Activated naive CD4-positive, alpha-beta T cell treated with anti-CD3 and anti-CD28 coated beads, Interleukin-2, amount 50 U/mL, for 24 hours (primary cell): ENCODE measurements around the gene DOK6.

Experiments used
- H3K27ac Mint-ChIP-seq: one replicate; pipeline ENCODE4 v1.8.0; 2021; ENCODE audit warnings: mild to moderate bottlenecking, mixed read lengths
- H3K27me3 Mint-ChIP-seq: one replicate; pipeline ENCODE4 v1.8.0; 2021; ENCODE audit warnings: mixed read lengths
- H3K36me3 Mint-ChIP-seq: one replicate; pipeline ENCODE4 v1.8.0; 2021; ENCODE audit warnings: mixed read lengths
- H3K4me1 Mint-ChIP-seq: one replicate; pipeline ENCODE4 v1.8.0; 2021; ENCODE audit warnings: mixed read lengths
- H3K4me3 Mint-ChIP-seq: one replicate; pipeline ENCODE4 v1.8.0; 2021; ENCODE audit warnings: mild to moderate bottlenecking, mixed read lengths
- H3K9me3 Mint-ChIP-seq: one replicate; pipeline ENCODE4 v1.8.0; 2021; ENCODE audit warnings: mixed read lengths

DOK6 gene

GRCh38 chr18:69612242-69612641 lies 211.6 kb downstream of the DOK6 start:
- Mint-ChIP-seq H3K4me3 (no peak overlapping the region), H3K27ac (no peak overlapping the region), H3K36me3 (no peaks in the 10 kb centered on the region), H3K27me3 (peaks cover 1% of the 10 kb centered on the region), H3K4me1 (no peaks in the 10 kb centered on the region), H3K9me3 (no peaks in the 10 kb centered on the region)

- H3K9me3 Mint-ChIP-seq, result no peaks in the 10 kb centered on the region
- no peaks in the 10 kb centered on the region for H3K36me3 Mint-ChIP-seq
- H3K27me3 Mint-ChIP-seq, result no peaks in the 10 kb centered on the region
- H3K4me3 Mint-ChIP-seq, result no peak overlapping the region
- no peak overlapping the region for H3K27ac Mint-ChIP-seq
- no peaks in the 10 kb centered on the region for H3K4me1 Mint-ChIP-seq
These were observed 215.4 kb downstream of the DOK6 start for GRCh38 chr18:69616114-69616513.

GRCh38 chr18:69617408-69617807 lies 216.7 kb downstream of the DOK6 start:
- Mint-ChIP-seq H3K9me3 (no peaks in the 10 kb centered on the region), H3K27me3 (no peaks in the 10 kb centered on the region), H3K4me1 (no peaks in the 10 kb centered on the region), H3K27ac (no peak overlapping the region), H3K36me3 (no peaks in the 10 kb centered on the region), H3K4me3 (no peak overlapping the region)

- Mint-ChIP-seq H3K27ac (no peak overlapping the region), H3K4me3 (no peak overlapping the region), H3K9me3 (no peaks in the 10 kb centered on the region), H3K36me3 (no peaks in the 10 kb centered on the region), H3K4me1 (no peaks in the 10 kb centered on the region), H3K27me3 (no peaks in the 10 kb centered on the region)
These were observed 217.2 kb downstream of the DOK6 start for GRCh38 chr18:69617888-69618287.

GRCh38 chr18:69622184-69622583 lies 221.5 kb downstream of the DOK6 start:
- Mint-ChIP-seq H3K4me1 (no peaks in the 10 kb centered on the region), H3K36me3 (no peaks in the 10 kb centered on the region), H3K27ac (no peak overlapping the region), H3K4me3 (no peak overlapping the region), H3K27me3 (no peaks in the 10 kb centered on the region), H3K9me3 (no peaks in the 10 kb centered on the region)

- no peaks in the 10 kb centered on the region for H3K9me3 Mint-ChIP-seq
These were observed 222.3 kb downstream of the DOK6 start for GRCh38 chr18:69622961-69623360.

GRCh38 chr18:69626171-69626570 lies 225.5 kb downstream of the DOK6 start:
- Mint-ChIP-seq H3K4me1 (no peaks in the 10 kb centered on the region), H3K36me3 (no peaks in the 10 kb centered on the region), H3K27me3 (no peaks in the 10 kb centered on the region), H3K9me3 (no peaks in the 10 kb centered on the region), H3K4me3 (no peak overlapping the region), H3K27ac (no peak overlapping the region)

More at GRCh38 chr18:69622961-69623360, 222.3 kb downstream of the DOK6 start:
- Mint-ChIP-seq H3K4me3 (no peak overlapping the region), H3K27me3 (no peaks in the 10 kb centered on the region), H3K27ac (no peak overlapping the region), H3K4me1 (no peaks in the 10 kb centered on the region), H3K36me3 (no peaks in the 10 kb centered on the region)

- no peaks in the 10 kb centered on the region for H3K36me3 Mint-ChIP-seq
- H3K4me3 Mint-ChIP-seq, result no peak overlapping the region
- H3K9me3 Mint-ChIP-seq, result no peaks in the 10 kb centered on the region
- no peak overlapping the region for H3K27ac Mint-ChIP-seq
- H3K4me1 Mint-ChIP-seq, result no peaks in the 10 kb centered on the region
- H3K27me3 Mint-ChIP-seq, result peaks cover 2% of the 10 kb centered on the region
These were observed 226.1 kb downstream of the DOK6 start for GRCh38 chr18:69626643-69627242.

- Mint-ChIP-seq H3K36me3 (no peaks in the 10 kb centered on the region), H3K4me3 (no peak overlapping the region), H3K9me3 (no peaks in the 10 kb centered on the region), H3K4me1 (no peaks in the 10 kb centered on the region), H3K27ac (no peak overlapping the region), H3K27me3 (peaks cover 2% of the 10 kb centered on the region)
These were observed 228.2 kb downstream of the DOK6 start for GRCh38 chr18:69628774-69629359.

GRCh38 chr18:69631281-69631680 lies 230.6 kb downstream of the DOK6 start:
- H3K9me3 Mint-ChIP-seq, result no peaks in the 10 kb centered on the region
- H3K36me3 Mint-ChIP-seq, result no peaks in the 10 kb centered on the region
- H3K4me3 Mint-ChIP-seq, result no peak overlapping the region
- peaks cover 3% of the 10 kb centered on the region for H3K27me3 Mint-ChIP-seq
- H3K4me1 Mint-ChIP-seq, result no peaks in the 10 kb centered on the region
- no peak overlapping the region for H3K27ac Mint-ChIP-seq

GRCh38 chr18:69635482-69635881 lies 234.8 kb downstream of the DOK6 start:
- Mint-ChIP-seq H3K27ac (no peak overlapping the region), H3K27me3 (peaks cover 3% of the 10 kb centered on the region), H3K9me3 (no peaks in the 10 kb centered on the region), H3K4me1 (no peaks in the 10 kb centered on the region), H3K36me3 (no peaks in the 10 kb centered on the region), H3K4me3 (no peak overlapping the region)

- H3K9me3 Mint-ChIP-seq, result no peaks in the 10 kb centered on the region
- no peaks in the 10 kb centered on the region for H3K4me1 Mint-ChIP-seq
- peak overlapping the region; percentile 7 for H3K27ac Mint-ChIP-seq
- no peaks in the 10 kb centered on the region for H3K36me3 Mint-ChIP-seq
- no peak overlapping the region for H3K4me3 Mint-ChIP-seq
- peaks cover 1% of the 10 kb centered on the region for H3K27me3 Mint-ChIP-seq
These were observed 236.0 kb downstream of the DOK6 start for GRCh38 chr18:69636529-69637301.

GRCh38 chr18:69638056-69638455 lies 237.4 kb downstream of the DOK6 start:
- no peaks in the 10 kb centered on the region for H3K4me1 Mint-ChIP-seq
- H3K27ac Mint-ChIP-seq, result no peak overlapping the region
- H3K4me3 Mint-ChIP-seq, result no peak overlapping the region
- no peaks in the 10 kb centered on the region for H3K9me3 Mint-ChIP-seq
- H3K36me3 Mint-ChIP-seq, result no peaks in the 10 kb centered on the region
- peaks cover 1% of the 10 kb centered on the region for H3K27me3 Mint-ChIP-seq

GRCh38 chr18:69647702-69648101 lies 247.0 kb downstream of the DOK6 start:
- Mint-ChIP-seq H3K4me1 (no peaks in the 10 kb centered on the region), H3K4me3 (no peak overlapping the region), H3K36me3 (no peaks in the 10 kb centered on the region), H3K9me3 (no peaks in the 10 kb centered on the region), H3K27me3 (peaks cover 2% of the 10 kb centered on the region), H3K27ac (no peak overlapping the region)

- peaks cover 9% of the 10 kb centered on the region for H3K27me3 Mint-ChIP-seq
- H3K36me3 Mint-ChIP-seq, result no peaks in the 10 kb centered on the region
- H3K4me3 Mint-ChIP-seq, result no peak overlapping the region
These were observed 247.8 kb downstream of the DOK6 start for GRCh38 chr18:69648486-69648885.

GRCh38 chr18:69649684-69650083 lies 249.0 kb downstream of the DOK6 start:
- no peaks in the 10 kb centered on the region for H3K9me3 Mint-ChIP-seq
- no peak overlapping the region for H3K27ac Mint-ChIP-seq
- no peaks in the 10 kb centered on the region for H3K4me1 Mint-ChIP-seq
- no peaks in the 10 kb centered on the region for H3K36me3 Mint-ChIP-seq
- H3K4me3 Mint-ChIP-seq, result no peak overlapping the region
- peaks cover 12% of the 10 kb centered on the region for H3K27me3 Mint-ChIP-seq

More at GRCh38 chr18:69648486-69648885, 247.8 kb downstream of the DOK6 start:
- Mint-ChIP-seq H3K27ac (no peak overlapping the region), H3K4me1 (no peaks in the 10 kb centered on the region), H3K9me3 (no peaks in the 10 kb centered on the region)
